Measurements from ENCODE around the gene UBE2G1.

Gene UBE2G1

GRCh38 chr17:4233668-4234258 lies 132.7 kb downstream of the UBE2G1 start:
- no peak for TF ChIP-seq TCF12 (IDR thresholded peaks at IDR 0.05; ENCODE audit: low read depth)
- no peak for TF ChIP-seq ZBTB7A (IDR thresholded peaks at IDR 0.05; ENCODE audit: low read depth)

- TF ChIP-seq EGR1 (IDR thresholded peaks at IDR 0.05): no peak
Observed at GRCh38 chr17:4232168-4232813, 134.2 kb downstream of the UBE2G1 start.

GRCh38 chr17:4229627-4230541 lies 136.6 kb downstream of the UBE2G1 start:
- TF ChIP-seq TEAD4 (IDR thresholded peaks at IDR 0.05): peak; percentile 76
- TF ChIP-seq RAD21 (IDR thresholded peaks at IDR 0.05; ENCODE audit: low read depth): no peak

GRCh38 chr17:4221899-4222659 lies 144.4 kb downstream of the UBE2G1 start:
- no peak for TF ChIP-seq NFIC (IDR thresholded peaks at IDR 0.05)
- TF ChIP-seq REST (IDR thresholded peaks at IDR 0.05; ENCODE audit: low read depth): no peak
- TF ChIP-seq MAX (IDR thresholded peaks at IDR 0.05): no peak
- TF ChIP-seq ZBTB7A (IDR thresholded peaks at IDR 0.05; ENCODE audit: low read depth): no peak
- no peak for TF ChIP-seq EP300 (IDR thresholded peaks at IDR 0.05; ENCODE audit: borderline replicate concordance)
- no peak for TF ChIP-seq TCF12 (IDR thresholded peaks at IDR 0.05; ENCODE audit: low read depth)
- no peak for TF ChIP-seq YY1 (IDR thresholded peaks at IDR 0.05; ENCODE audit: low read depth)
- no peak for TF ChIP-seq CEBPB (IDR thresholded peaks at IDR 0.05)
- no peak for TF ChIP-seq EGR1 (IDR thresholded peaks at IDR 0.05)
- TF ChIP-seq CREB1 (IDR thresholded peaks at IDR 0.05; ENCODE audit: low read depth): no peak
- TF ChIP-seq USF1 (IDR thresholded peaks at IDR 0.05): no peak
- no peak for TF ChIP-seq TEAD4 (IDR thresholded peaks at IDR 0.05)
- TF ChIP-seq FOXM1 (IDR thresholded peaks at IDR 0.05; ENCODE audit: borderline replicate concordance, low read depth): no peak
- TF ChIP-seq TAF1 (IDR thresholded peaks at IDR 0.05; ENCODE audit: low read depth): no peak
- no peak for TF ChIP-seq RAD21 (IDR thresholded peaks at IDR 0.05; ENCODE audit: low read depth)

- TF ChIP-seq RAD21 (IDR thresholded peaks at IDR 0.05; ENCODE audit: low read depth) (no peak), FOXM1 (IDR thresholded peaks at IDR 0.05; ENCODE audit: borderline replicate concordance, low read depth) (no peak), TEAD4 (IDR thresholded peaks at IDR 0.05) (no peak), ZBTB7A (IDR thresholded peaks at IDR 0.05; ENCODE audit: low read depth) (no peak), TCF12 (IDR thresholded peaks at IDR 0.05; ENCODE audit: low read depth) (no peak), CEBPB (IDR thresholded peaks at IDR 0.05) (no peak), TAF1 (IDR thresholded peaks at IDR 0.05; ENCODE audit: low read depth) (no peak), USF1 (IDR thresholded peaks at IDR 0.05) (no peak), YY1 (IDR thresholded peaks at IDR 0.05; ENCODE audit: low read depth) (no peak), EP300 (IDR thresholded peaks at IDR 0.05; ENCODE audit: borderline replicate concordance) (no peak), MAX (IDR thresholded peaks at IDR 0.05) (no peak), NFIC (IDR thresholded peaks at IDR 0.05) (no peak), EGR1 (IDR thresholded peaks at IDR 0.05) (no peak), REST (IDR thresholded peaks at IDR 0.05; ENCODE audit: low read depth) (no peak), CREB1 (IDR thresholded peaks at IDR 0.05; ENCODE audit: low read depth) (no peak)
Observed at GRCh38 chr17:4221163-4221562, 145.3 kb downstream of the UBE2G1 start.
